ENCODE results near the gene ZSCAN20.
A peak's percentile ranks its signal among the peaks of the same experiment; 100 is the strongest.

ZSCAN20 gene

GRCh38 chr1:33472269-33472980 lies at the start of gene ZSCAN20:
Gene ZSCAN20, plus strand, starts transcription at chr1:33472645. Its CDS starts 6,644 bp downstream, at chr1:33479289.
- DNase-seq, result peak; percentile 92

DNA sequence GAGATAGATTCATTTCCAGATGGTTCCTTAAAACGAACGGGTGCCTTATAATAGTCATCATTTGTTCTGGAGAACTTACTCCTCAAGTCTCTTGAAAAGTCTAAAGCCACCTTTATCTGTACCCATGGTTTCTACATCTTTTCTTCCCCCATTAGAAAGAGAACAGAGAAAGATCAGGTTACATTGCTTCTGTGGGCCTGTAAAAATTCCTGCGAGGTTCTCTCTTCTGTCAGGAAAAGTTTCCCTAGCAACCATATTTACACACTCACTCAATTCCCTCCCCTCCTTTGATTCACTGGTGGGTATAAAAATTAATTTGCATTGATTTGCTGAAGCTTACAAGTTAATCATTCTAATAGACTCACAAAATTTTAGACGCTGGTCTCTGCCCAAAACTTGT lies 48.2 kb upstream of the ZSCAN20 start:
- DNase-seq, result no peak

GRCh38 chr1:33424610-33425009 lies 47.8 kb upstream of the ZSCAN20 start:
- DNase-seq, result no peak

DNA sequence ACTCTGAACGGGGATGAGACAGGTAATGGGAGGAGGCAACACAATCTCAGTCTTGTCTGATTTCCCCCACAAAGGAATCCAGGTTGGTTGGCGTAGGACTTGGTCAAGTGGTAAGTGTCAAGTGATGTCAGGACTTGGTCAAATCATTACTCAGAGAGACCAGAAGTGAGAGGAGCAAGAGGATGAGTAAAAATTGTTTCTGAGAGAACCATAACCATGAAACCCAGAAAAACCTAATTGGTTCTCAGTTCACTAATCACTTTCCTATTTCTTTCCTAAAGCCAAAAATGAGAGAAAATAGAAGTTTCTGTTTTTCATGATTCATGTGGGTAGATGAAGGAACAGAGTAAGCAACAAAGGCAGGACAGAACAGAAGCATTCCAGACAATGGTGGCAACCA lies 46.5 kb upstream of the ZSCAN20 start:
- DNase-seq, result no peak

DNA sequence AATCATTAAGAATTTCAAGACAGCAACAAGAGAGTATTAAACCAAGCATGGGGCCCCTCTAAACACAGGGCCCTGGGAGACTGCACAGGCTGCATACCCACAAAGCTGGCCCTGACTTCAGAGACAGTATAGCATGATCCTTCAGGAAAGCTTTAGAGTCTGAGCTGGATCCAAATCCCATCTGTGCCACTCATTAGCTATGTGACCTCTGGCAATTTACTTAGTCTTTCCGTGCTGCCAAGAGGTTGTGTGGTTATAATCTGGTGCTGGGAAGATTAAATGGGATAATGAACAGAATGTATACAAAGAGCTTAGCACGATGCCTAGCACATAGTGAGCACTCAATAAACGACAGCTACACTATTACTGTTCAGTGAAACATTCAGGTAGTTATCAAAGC lies 45.5 kb upstream of the ZSCAN20 start:
- no peak for DNase-seq

DNA sequence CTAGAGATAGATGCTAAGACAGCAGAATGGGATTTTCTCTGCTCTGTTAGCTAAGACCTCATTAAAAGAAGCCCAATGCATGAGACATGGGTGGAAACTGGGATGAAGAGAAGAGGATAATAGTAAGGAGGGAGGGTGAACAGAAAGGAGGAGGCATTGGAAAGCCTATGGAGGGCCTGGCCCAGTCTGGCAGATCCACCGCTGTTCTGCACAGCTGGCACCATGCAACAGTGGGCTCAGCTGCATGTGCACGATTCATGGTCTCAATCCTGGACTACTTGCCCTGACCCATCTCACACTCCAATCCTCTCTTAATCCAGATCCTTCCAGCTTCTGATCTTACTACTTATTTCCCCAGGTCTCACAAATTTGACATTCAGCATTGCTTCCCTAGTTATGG lies 43.8 kb upstream of the ZSCAN20 start:
- DNase-seq, result no peak

DNA sequence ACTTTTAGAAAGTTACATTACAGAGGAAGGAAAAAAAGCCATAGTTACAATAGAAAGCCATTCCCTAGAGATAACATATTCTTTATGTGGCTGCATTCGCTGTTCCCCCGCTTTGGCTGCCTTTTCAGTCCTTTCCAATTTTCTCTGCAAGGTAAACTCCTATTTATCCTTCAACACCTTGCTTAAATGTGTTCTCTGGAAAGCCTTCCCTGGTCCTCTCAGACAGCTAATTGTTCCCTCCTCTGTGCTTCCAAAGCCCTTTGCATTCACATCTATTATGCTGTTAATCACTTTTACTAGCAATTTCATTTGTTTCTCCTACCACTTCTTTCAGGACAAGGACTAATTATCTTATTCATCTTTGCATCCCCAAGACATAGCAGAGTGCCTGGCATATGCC lies 43.1 kb upstream of the ZSCAN20 start:
- DNase-seq, result no peak

DNA sequence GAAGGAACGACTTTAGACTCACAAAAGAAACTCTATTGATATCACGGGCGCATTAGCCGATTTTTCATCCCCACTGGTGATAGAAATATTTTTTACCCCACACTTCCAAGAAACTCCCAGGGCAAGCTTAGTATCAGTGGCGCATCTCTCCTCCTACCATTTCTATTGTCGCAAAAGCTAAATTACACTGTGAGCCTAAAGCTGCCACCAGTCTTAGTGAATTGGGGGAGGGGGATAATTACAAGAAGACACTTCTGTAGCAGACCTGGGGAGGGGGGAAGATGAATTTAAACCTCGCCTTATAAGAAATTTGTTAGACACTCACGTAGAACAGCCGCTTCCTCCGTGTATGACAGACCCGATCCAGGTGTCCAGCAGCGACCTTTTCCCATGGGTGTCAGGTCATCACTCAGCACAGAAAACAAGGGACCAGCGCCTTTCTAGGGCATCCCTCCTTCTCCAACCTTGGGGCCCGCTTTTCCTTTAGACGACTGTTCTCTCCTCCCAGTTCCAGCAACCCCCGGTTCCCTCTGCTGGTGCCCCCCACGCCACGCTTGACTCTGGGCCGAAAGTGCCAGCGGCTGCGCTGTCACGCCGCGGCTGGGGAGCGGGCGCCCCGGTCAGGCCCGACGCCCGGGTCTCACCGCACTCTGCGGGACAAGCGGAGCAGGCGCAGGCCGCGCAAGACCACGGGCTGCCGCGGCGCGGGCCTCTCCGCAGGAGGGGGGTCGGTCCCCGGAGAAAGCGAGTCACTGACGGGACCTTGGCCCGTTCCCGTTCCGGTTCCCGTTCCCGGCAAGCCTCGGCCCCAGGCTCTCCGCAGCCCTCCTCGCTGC lies 42.4 kb upstream of the ZSCAN20 start:
- peak; percentile 4 for DNase-seq

DNA sequence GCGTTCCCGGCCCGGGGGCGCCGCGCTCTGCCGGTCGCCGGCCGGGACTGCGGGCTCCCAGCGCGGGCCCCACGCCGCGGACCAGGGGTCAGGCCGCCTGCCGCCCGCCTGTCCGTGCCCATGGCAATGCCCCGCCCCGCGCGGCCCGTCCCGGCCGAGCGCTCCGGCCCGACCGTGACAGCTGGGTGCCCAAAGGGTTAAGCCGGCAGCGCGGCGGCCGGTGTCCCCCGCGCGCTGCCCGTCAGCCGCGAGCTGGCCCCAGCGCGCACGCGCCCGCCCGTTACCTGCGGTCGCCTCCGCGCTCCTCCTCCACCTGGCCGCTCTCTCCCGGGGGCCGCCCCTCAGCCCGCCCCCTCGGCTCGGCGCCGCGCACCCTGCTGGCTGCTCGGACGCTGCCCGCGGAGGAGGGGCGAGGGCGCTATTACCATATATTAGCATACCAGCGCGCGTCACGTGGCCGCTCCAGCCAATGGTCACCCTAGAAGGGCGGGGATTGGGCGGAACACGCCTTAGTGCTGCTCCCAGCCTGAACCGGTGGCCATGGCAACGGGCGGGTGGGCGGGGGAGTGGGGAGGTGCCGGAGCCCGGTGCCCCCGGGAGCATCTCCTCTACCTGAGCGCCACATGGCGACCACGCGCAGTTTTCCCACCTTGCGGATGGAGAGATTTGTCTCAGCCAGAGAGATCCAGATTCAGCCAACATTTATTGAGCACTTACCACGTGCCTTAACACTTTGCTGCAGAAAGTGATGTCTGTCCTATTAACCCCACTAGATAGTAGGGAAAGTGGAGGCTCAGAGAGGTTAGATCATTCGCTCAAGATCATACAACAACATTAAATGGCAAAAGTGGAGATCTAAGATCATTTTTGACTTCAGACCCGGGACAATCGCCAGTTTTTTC lies 41.5 kb upstream of the ZSCAN20 start, which contains the start of gene PHC2:
PHC2 (minus strand) TSS at position 404 of the 902 bp plus-strand sequence. CDS start 55,556 bp downstream, outside the sequence.
- DNase-seq, result peak; percentile 94

DNA sequence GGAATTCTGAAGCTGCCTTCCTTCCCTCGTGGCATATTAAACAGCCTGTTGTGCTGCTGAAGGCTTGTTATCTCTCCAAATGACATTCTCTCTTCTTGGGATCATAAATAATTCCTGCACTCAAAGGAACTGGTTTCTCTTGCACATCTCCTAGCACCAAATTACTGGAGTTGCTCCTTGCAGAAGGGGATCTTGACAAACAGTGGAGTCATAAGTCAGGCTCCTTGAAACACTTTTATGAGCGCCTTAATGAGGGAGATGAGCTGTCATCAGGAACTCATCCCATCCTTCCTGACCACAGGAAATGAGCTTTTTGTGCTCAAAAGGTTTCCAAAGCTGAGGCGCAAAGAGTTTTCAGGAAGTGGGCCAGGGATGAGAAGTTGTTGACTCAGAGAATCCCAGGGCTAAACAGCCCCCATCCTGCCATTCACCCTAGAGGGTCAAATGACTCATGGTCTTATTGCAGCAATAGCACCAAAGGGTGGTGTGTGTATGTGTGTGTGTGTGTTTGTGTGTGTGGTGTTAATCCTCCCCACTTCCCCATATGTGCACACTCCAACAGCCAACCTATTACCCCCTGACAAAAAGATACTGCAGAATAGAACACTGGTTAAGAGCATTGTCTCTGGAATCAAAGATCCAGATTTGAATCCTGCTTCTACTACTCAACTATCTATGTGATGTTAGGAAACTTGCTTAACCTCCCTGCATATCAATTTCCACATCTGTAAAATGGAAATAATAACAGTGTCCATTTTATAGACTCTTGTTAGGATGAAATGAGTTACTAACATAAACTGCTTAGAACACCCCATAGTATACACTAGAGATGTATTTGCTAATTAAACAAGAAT lies 38.7 kb upstream of the ZSCAN20 start:
- no peak for DNase-seq

- no peak for DNase-seq
Measured at GRCh38 chr1:33434363-33434750, 38.1 kb upstream of the ZSCAN20 start.

GRCh38 chr1:33435096-33435820 lies 37.2 kb upstream of the ZSCAN20 start:
- DNase-seq, result no peak

DNA sequence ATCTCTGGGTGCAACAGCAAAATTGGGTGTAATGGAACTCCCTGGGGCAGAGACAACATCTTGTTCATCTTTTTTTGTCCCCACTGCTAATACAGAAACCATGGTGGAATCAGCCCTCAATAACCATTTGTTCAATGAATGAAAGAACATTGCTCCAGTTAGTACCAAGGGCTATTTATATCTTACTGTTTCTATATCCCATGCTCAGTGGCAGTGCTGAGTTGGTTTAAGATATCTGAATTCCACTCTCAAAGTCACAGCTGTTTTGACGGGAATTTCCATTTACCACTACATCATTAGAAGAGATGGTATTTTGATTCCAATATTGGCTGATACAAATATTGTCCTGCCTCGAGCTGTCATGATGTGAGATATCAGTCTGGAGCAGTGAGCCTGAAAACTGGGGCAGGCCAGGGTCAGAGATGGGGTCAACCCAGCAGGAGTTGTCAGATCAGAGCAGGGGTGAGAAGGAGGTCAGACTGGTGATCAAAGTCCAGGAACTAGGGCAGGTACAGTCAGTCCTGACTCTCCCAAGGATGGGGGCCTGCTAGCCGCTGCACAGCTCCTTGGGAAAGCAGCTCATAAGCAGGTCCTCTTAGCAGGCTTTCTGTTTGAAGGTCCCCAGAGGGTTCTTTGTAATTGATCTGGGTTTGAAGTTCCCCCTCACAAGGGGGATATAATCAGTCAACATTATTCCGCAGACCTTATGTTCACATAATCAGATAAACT lies 35.7 kb upstream of the ZSCAN20 start:
- no peak for DNase-seq

DNA sequence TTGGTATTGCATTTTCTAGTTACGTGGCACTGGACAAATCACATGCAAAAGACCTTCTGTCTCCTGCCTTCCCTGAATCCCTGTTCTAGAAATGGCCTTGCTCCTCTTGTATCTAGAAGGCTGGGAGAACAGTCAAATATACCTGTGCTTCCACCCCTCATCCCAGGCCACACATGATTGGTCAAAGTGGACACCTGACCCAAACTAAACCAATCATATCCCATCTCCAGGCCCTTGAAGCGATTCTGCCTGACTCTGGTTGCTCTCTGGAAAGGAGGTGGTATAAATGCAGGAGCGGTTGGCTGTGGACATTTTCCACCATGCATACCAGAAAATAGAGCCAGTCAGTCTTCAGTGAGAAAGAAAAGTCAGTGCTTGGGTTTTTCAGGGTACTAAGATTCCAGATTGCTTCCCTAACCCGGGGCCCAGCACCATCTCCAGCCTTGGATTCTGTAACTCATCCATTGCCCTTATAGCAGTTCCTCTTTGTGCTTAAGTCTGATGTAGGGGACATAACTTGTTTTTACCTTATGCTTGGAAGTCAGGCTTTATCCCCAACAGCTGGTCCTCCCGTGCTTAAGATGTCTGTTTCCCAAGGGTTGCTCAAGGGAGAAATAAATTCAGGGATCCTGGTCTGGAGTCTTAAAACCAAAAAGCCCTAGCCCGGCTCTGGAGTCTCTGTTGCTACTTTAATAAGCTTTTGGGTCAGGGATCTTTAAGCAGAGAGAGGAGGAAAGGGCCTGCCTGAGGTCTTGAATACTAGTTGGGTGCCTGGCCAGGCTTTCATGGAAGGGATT lies 33.9 kb upstream of the ZSCAN20 start:
- DNase-seq, result no peak

DNA sequence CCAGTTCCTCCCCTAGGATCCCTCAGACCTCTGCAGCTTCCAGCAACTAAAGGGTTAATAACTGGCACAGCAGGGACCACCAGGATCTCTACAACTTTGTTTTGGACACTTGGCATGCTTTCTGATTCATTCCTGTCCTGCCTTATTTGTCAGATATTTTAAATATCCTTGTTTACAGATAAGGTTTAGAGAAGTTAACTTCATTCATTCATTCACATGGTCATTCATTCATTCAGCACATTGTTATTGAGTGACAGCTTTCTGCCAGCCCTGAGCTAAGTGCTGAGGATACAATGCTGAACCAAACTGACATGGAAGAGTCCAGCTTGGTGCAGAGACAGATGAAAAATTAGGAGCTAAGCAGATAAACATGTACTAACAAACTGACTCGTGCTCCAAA lies 32.8 kb upstream of the ZSCAN20 start:
- no peak for DNase-seq

GRCh38 chr1:33441088-33441745 lies 31.2 kb upstream of the ZSCAN20 start:
- no peak for DNase-seq

DNA sequence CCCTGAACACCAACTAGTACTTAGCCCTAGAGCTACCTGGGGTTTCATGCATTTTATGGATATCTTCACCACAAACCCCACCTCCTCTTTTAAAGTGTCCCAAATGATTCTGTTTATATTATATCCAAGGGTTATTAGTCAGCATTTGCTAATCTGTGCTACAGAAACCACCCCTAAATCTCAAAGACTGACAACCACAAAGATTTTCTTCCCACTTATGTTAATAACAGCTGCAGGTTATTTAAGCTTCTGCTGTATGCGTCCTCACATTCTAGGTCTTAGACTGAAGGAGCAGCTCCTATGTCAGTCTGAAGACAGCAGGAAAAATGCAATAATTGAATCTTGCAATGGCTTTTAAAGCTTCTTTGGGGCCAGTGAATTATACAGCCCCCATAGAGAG lies 30.3 kb upstream of the ZSCAN20 start:
- DNase-seq, result no peak

DNA sequence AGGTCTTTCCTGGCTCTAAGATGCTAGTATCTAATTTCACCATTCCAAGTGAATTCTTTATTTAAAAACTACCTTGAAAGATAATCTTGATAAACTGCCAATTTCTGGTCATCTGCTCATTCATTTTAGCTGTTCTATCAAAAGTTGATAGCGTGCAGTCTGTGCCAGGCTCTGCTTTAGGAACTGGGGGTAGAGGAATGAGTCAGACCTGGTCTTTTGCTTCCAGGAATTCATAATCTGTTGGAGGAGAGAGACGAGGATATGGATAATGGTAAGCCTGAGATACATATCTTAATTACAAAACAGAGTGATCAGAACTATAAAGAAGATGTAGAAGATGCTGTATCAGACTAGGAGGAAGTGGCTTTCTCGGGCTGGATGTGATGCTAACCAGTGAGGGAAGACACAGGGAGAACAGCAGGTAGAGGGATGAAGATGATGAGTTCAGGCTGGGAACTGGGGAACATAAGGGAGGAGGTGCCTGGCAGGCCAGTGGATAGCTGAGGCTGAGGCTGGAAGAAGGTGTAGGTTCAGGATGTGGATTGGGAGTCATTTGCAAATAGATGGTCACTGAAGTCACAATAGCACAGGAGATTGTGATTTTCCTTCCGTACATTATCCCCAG lies 29.3 kb upstream of the ZSCAN20 start:
- no peak for DNase-seq

DNA sequence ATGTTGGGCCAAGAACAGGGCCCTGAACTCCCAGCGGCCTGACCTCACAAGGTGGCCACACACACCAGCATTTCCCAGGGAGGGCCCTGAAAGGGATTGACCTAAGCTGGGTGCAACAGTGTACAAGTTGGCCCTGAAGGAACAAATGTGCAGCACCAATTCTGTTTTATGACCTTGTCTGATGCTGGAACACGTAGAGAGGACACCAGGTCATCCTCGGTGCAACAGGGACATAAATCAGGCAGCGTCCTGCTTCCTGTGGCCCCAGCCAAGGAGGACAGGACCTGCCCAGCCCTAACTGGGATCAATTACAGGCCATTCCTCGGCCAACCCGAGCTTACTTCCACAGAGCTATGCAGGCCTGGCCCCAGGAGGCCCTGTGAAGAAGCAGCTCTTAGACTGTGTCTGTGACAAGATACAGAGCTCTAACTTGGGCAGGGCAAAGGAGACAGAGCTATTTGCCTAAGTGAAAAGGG lies 28.7 kb upstream of the ZSCAN20 start:
- DNase-seq, result no peak
